WTC11 (cell line): Measurements from ENCODE around the gene GOLGA8R.
"Not testable (repeated sequence)": the region's sequence is repeated elsewhere in the genome, so short reads cannot be mapped to it uniquely, and the experiment has no call there.

Experiments
- CREM ChIP-seq: sonication (generic); formaldehyde crosslinking; IDR thresholded peaks from 2 replicates; pipeline ENCODE4 v1.8.1; 2022; ENCODE audit warnings: mild to moderate bottlenecking, missing genetic modification reagents, moderate library complexity
- OVOL2 ChIP-seq: fragments of 250-450 bp; sonication (Bioruptor Pico); IDR thresholded peaks from 2 replicates; pipeline ENCODE4 v1.9.0; 2021; ENCODE audit warnings: mild to moderate bottlenecking, borderline replicate concordance
- TEAD1 ChIP-seq: sonication (generic); formaldehyde crosslinking; IDR thresholded peaks from 2 replicates; pipeline ENCODE4 v1.8.0; 2022; ENCODE audit warnings: mild to moderate bottlenecking, missing genetic modification reagents
- ZNF138 ChIP-seq: sonication (generic); formaldehyde crosslinking; conservative IDR thresholded peaks from 2 replicates; pipeline ENCODE4 v1.8.1; 2022; ENCODE audit warnings: mild to moderate bottlenecking, moderate library complexity, missing genetic modification reagents
- ZNF219 ChIP-seq: sonication (generic); formaldehyde crosslinking; IDR thresholded peaks from 2 replicates; pipeline ENCODE4 v1.8.0; 2023; ENCODE audit warnings: missing genetic modification reagents, mild to moderate bottlenecking, borderline replicate concordance
- TF ChIP-seq, protein P1 (sequence below): fragments of 200-600 bp; IDR thresholded peaks from 2 replicates; pipeline ENCODE4 v1.8.0; 2022; ENCODE audit warnings: antibody characterized with exemption
- TF ChIP-seq, protein P2 (sequence below): sonication (generic); formaldehyde crosslinking; IDR thresholded peaks from 2 replicates; pipeline ENCODE4 v1.8.0; 2023; ENCODE audit warnings: mild to moderate bottlenecking, missing genetic modification reagents
- TF ChIP-seq, protein P3 (sequence below): sonication (generic); formaldehyde crosslinking; conservative IDR thresholded peaks from 2 replicates; pipeline ENCODE4 v1.8.1; 2022; ENCODE audit warnings: mild to moderate bottlenecking, missing genetic modification reagents
- TF ChIP-seq, protein P4 (sequence below): sonication (generic); formaldehyde crosslinking; IDR thresholded peaks from 2 replicates; pipeline ENCODE4 v1.8.0; 2022; ENCODE audit warnings: mild to moderate bottlenecking, missing genetic modification reagents
- TF ChIP-seq, protein P5 (sequence below): sonication (generic); formaldehyde crosslinking; IDR thresholded peaks from 2 replicates; pipeline ENCODE4 v1.8.0; 2022; ENCODE audit warnings: mild to moderate bottlenecking, missing genetic modification reagents
- TF ChIP-seq, protein P6 (sequence below): sonication (generic); formaldehyde crosslinking; IDR thresholded peaks from 2 replicates; pipeline ENCODE4 v1.8.1; 2023; ENCODE audit warnings: mild to moderate bottlenecking, missing genetic modification reagents
- TF ChIP-seq, protein P7 (sequence below): sonication (generic); formaldehyde crosslinking; IDR thresholded peaks from 2 replicates; pipeline ENCODE4 v1.8.0; 2022; ENCODE audit warnings: mild to moderate bottlenecking, missing genetic modification reagents

DNA sequence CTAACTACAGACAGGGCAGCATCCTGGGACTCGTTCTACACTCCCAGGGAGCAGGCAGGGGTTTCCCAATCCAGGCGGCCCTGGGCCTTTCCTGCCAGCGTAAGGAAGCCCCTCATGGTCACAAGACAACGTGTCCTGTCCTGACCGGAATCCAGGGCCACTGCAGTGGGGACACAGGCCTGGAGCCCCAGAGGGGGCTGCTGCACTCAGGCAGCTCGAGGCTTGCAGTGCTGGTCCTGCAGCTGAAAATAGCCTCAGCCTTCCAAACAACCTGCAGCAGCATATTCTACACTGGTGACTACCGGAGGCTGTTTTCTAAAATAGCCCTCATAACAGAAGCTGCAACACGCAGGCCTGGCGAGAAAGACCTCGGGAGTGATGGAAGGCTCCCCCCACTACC, 39.2 kb downstream of the GOLGA8R start:
- TF ChIP-seq, protein P1, sequence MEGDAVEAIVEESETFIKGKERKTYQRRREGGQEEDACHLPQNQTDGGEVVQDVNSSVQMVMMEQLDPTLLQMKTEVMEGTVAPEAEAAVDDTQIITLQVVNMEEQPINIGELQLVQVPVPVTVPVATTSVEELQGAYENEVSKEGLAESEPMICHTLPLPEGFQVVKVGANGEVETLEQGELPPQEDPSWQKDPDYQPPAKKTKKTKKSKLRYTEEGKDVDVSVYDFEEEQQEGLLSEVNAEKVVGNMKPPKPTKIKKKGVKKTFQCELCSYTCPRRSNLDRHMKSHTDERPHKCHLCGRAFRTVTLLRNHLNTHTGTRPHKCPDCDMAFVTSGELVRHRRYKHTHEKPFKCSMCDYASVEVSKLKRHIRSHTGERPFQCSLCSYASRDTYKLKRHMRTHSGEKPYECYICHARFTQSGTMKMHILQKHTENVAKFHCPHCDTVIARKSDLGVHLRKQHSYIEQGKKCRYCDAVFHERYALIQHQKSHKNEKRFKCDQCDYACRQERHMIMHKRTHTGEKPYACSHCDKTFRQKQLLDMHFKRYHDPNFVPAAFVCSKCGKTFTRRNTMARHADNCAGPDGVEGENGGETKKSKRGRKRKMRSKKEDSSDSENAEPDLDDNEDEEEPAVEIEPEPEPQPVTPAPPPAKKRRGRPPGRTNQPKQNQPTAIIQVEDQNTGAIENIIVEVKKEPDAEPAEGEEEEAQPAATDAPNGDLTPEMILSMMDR = not testable (repeated sequence)
- TF ChIP-seq, protein P2, sequence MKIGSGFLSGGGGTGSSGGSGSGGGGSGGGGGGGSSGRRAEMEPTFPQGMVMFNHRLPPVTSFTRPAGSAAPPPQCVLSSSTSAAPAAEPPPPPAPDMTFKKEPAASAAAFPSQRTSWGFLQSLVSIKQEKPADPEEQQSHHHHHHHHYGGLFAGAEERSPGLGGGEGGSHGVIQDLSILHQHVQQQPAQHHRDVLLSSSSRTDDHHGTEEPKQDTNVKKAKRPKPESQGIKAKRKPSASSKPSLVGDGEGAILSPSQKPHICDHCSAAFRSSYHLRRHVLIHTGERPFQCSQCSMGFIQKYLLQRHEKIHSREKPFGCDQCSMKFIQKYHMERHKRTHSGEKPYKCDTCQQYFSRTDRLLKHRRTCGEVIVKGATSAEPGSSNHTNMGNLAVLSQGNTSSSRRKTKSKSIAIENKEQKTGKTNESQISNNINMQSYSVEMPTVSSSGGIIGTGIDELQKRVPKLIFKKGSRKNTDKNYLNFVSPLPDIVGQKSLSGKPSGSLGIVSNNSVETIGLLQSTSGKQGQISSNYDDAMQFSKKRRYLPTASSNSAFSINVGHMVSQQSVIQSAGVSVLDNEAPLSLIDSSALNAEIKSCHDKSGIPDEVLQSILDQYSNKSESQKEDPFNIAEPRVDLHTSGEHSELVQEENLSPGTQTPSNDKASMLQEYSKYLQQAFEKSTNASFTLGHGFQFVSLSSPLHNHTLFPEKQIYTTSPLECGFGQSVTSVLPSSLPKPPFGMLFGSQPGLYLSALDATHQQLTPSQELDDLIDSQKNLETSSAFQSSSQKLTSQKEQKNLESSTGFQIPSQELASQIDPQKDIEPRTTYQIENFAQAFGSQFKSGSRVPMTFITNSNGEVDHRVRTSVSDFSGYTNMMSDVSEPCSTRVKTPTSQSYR (CRISPR knock-in tag) = not testable (repeated sequence)
- TF ChIP-seq ZNF138; ZNF219 (CRISPR knock-in tag); OVOL2 (CRISPR knock-in tag); TEAD1; CREM (CRISPR knock-in tag): not testable (repeated sequence)
- TF ChIP-seq, protein P3, sequence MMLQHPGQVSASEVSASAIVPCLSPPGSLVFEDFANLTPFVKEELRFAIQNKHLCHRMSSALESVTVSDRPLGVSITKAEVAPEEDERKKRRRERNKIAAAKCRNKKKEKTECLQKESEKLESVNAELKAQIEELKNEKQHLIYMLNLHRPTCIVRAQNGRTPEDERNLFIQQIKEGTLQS (CRISPR knock-in tag) = not testable (repeated sequence)
- TF ChIP-seq, protein P4, sequence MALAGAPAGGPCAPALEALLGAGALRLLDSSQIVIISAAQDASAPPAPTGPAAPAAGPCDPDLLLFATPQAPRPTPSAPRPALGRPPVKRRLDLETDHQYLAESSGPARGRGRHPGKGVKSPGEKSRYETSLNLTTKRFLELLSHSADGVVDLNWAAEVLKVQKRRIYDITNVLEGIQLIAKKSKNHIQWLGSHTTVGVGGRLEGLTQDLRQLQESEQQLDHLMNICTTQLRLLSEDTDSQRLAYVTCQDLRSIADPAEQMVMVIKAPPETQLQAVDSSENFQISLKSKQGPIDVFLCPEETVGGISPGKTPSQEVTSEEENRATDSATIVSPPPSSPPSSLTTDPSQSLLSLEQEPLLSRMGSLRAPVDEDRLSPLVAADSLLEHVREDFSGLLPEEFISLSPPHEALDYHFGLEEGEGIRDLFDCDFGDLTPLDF (CRISPR knock-in tag) = not testable (repeated sequence)
- TF ChIP-seq, protein P5, sequence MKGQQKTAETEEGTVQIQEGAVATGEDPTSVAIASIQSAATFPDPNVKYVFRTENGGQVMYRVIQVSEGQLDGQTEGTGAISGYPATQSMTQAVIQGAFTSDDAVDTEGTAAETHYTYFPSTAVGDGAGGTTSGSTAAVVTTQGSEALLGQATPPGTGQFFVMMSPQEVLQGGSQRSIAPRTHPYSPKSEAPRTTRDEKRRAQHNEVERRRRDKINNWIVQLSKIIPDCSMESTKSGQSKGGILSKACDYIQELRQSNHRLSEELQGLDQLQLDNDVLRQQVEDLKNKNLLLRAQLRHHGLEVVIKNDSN (CRISPR knock-in tag) = not testable (repeated sequence)
- TF ChIP-seq, protein P6, sequence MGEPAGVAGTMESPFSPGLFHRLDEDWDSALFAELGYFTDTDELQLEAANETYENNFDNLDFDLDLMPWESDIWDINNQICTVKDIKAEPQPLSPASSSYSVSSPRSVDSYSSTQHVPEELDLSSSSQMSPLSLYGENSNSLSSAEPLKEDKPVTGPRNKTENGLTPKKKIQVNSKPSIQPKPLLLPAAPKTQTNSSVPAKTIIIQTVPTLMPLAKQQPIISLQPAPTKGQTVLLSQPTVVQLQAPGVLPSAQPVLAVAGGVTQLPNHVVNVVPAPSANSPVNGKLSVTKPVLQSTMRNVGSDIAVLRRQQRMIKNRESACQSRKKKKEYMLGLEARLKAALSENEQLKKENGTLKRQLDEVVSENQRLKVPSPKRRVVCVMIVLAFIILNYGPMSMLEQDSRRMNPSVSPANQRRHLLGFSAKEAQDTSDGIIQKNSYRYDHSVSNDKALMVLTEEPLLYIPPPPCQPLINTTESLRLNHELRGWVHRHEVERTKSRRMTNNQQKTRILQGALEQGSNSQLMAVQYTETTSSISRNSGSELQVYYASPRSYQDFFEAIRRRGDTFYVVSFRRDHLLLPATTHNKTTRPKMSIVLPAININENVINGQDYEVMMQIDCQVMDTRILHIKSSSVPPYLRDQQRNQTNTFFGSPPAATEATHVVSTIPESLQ = not testable (repeated sequence)
- TF ChIP-seq, protein P7, sequence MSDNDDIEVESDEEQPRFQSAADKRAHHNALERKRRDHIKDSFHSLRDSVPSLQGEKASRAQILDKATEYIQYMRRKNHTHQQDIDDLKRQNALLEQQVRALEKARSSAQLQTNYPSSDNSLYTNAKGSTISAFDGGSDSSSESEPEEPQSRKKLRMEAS (CRISPR knock-in tag) = not testable (repeated sequence)
